HG02571 (cell line): ENCODE measurements around the gene KSR2.
"Not testable (repeated sequence)": the region's sequence is repeated elsewhere in the genome, so short reads cannot be mapped to it uniquely, and the experiment has no call there.

Experiments used
- ATAC-seq: cut with Tn5 transposase; IDR thresholded peaks from one replicate; pipeline ENCODE4 v1.9.1; 2021; ENCODE audit warnings: mild to moderate bottlenecking, moderate library complexity; ENCODE audit not compliant: unreplicated experiment

The KSR2 gene

GRCh38 chr12:117968826-117969659 is at the start of gene KSR2:
Gene KSR2, minus strand, starts transcription at chr12:117968990. Its CDS starts 735 bp downstream, at chr12:117968255.
- ATAC-seq, result no peak

GRCh38 chr12:118017926-118018325 is 49.1 kb upstream of the KSR2 start:
- ATAC-seq, result no peak

- ATAC-seq, result peak; percentile 99
Measured at GRCh38 chr12:118016424-118017264, 47.9 kb upstream of the KSR2 start, which contains the start of gene RFC5. Gene RFC5, plus strand, starts transcription at chr12:118016703. Its CDS starts 125 bp downstream, at chr12:118016828.

GRCh38 chr12:118015944-118016343 is 47.2 kb upstream of the KSR2 start:
- ATAC-seq, result no peak

GRCh38 chr12:118015306-118015705 is 46.5 kb upstream of the KSR2 start:
- ATAC-seq, result no peak

GRCh38 chr12:118013283-118013682 is 44.5 kb upstream of the KSR2 start:
- no peak for ATAC-seq

- ATAC-seq, result no peak
Measured at GRCh38 chr12:118011961-118012360, 43.2 kb upstream of the KSR2 start.

- ATAC-seq, result no peak
Measured at GRCh38 chr12:118011377-118011776, 42.6 kb upstream of the KSR2 start.

GRCh38 chr12:118010903-118011302 is 42.1 kb upstream of the KSR2 start:
- ATAC-seq, result no peak

GRCh38 chr12:117999806-118000205 is 31.0 kb upstream of the KSR2 start:
- not testable (repeated sequence) for ATAC-seq

GRCh38 chr12:117998719-117999118 is 29.9 kb upstream of the KSR2 start:
- no peak for ATAC-seq

GRCh38 chr12:117994551-117995438 is 26.0 kb upstream of the KSR2 start:
- ATAC-seq, result no peak

GRCh38 chr12:117986705-117987469 is 18.1 kb upstream of the KSR2 start:
- no peak for ATAC-seq

GRCh38 chr12:117985182-117985581 is 16.4 kb upstream of the KSR2 start:
- ATAC-seq, result no peak

GRCh38 chr12:117981267-117981666 is 12.5 kb upstream of the KSR2 start:
- ATAC-seq, result no peak

GRCh38 chr12:117980616-117981015 is 11.8 kb upstream of the KSR2 start:
- no peak for ATAC-seq

- ATAC-seq, result no peak
Measured at GRCh38 chr12:117977373-117977772, 8.6 kb upstream of the KSR2 start.

- no peak for ATAC-seq
Measured at GRCh38 chr12:117975006-117975405, 6.2 kb upstream of the KSR2 start.

GRCh38 chr12:117972301-117972700 is 3.5 kb upstream of the KSR2 start:
- ATAC-seq, result no peak

GRCh38 chr12:117970334-117970733 is 1.5 kb upstream of the KSR2 start:
- no peak for ATAC-seq
